SK-N-MC (cell line): ENCODE measurements around the gene ZNF277.

ENCODE experiments used
- EZH2 ChIP-seq: fragments of 200-600 bp; sonication (generic); IDR thresholded peaks from one replicate; pipeline ENCODE4 v1.6.1; 2017; ENCODE audit warnings: antibody characterized with exemption
- FOXP2 ChIP-seq: optimal IDR thresholded peaks from 2 replicates; pipeline ENCODE3; 2011; ENCODE audit warnings: mild to moderate bottlenecking, moderate library complexity; ENCODE audit not compliant: insufficient read depth; ENCODE audit errors: extremely low read length, control extremely low read depth
- POLR2AphosphoS5 ChIP-seq: IDR thresholded peaks from 2 replicates; pipeline ENCODE4 v1.6.1; 2012; ENCODE audit warnings: mild to moderate bottlenecking, low read depth, low read length, borderline replicate concordance

DNA sequence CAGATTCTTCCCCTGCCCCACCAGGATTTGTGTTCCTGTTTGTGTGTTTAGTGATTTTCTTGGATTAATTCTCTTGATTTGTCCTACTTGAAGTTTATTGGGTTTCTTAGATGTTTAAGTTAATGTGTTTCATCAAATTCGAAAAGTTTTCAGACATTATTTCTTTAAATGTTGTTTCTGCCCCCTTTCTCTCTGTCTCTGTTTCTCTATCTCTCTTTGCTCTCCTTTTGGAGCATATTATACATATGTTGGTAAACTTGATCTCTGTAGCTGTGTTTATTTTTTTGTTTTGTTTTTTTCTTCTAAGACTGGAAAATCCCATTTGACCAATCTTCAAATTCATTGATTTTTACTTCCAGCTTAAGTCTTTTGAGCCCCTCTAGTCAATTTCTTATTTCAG lies 115.6 kb downstream of the ZNF277 start:
- TF ChIP-seq EZH2 (no peak), POLR2AphosphoS5 (no peak), FOXP2 (no peak)
